Spleen (tissue), 11 donors: Measurements from ENCODE around the gene PAX6. TPM values are rescaled to one million over a fixed set of nuclear protein-coding genes. Genes with fewer than 3 reads are reported as not detected.

ENCODE experiments used
- DNase-seq: peaks from one replicate; pipeline ENCODE4 v3.0.0-alpha.2; 2020
- H3K27ac ChIP-seq, 8 donors: fragments of 200-600 bp; sonication (generic) in 7 of 8; 1 replicate in 4 of 8; 2 replicates in 4 of 8; pipeline versions ENCODE4 v1.5.0 to v1.8.0; 2016 to 2021; ENCODE audit warnings: inconsistent platforms in 4 of 8, mild to moderate bottlenecking in 4 of 8, moderate library complexity in 1 of 8
- H3K27me3 ChIP-seq, 7 donors: fragments of 200-600 bp; sonication (generic) in 6 of 7; replicated peaks in 1 of 7; 1 replicate in 4 of 7; 2 replicates in 3 of 7; pipeline versions ENCODE4 v1.5.0 to v1.8.0; 2016 to 2021; ENCODE audit warnings: inconsistent platforms in 3 of 7, mild to moderate bottlenecking in 1 of 7
- H3K36me3 ChIP-seq, 6 donors: fragments of 200-600 bp; sonication (generic) in 5 of 6; 1 replicate in 4 of 6; 2 replicates in 2 of 6; pipeline versions ENCODE4 v1.5.0 to v1.8.0; 2016 to 2021; ENCODE audit warnings: inconsistent platforms in 2 of 6
- H3K4me1 ChIP-seq, 6 donors: fragments of 200-600 bp; sonication (generic) in 5 of 6; 1 replicate in 3 of 6; 2 replicates in 3 of 6; pipeline versions ENCODE4 v1.5.0 to v1.8.0; 2016 to 2021; ENCODE audit warnings: inconsistent platforms in 3 of 6
- H3K4me3 ChIP-seq, 8 donors: fragments of 200-600 bp; sonication (generic) in 7 of 8; 1 replicate in 4 of 8; 2 replicates in 4 of 8; pipeline versions ENCODE4 v1.5.0 to v1.8.0; 2016 to 2021; ENCODE audit warnings: inconsistent platforms in 4 of 8, mild to moderate bottlenecking in 4 of 8, moderate library complexity in 2 of 8
- H3K9me3 ChIP-seq, 8 donors: fragments of 200-600 bp; sonication (generic) in 7 of 8; 1 replicate in 4 of 8; 2 replicates in 4 of 8; pipeline versions ENCODE4 v1.5.0 to v1.8.0; 2016 to 2021; ENCODE audit warnings: inconsistent platforms in 4 of 8
- POLR2A ChIP-seq, 3 donors: fragments of 450-650 bp; IDR thresholded peaks; one replicate each; pipeline ENCODE4 v1.5.1; 2017; ENCODE audit warnings: antibody characterized with exemption in 3 of 3, mild to moderate bottlenecking in 1 of 3
- POLR2AphosphoS5 ChIP-seq, 3 donors: sonication (generic); formaldehyde crosslinking; IDR thresholded peaks; one replicate each; pipeline ENCODE4 v1.5.1; 2017; ENCODE audit warnings: antibody characterized with exemption in 3 of 3
- WGBS, 5 donors: extraction: QIAGEN DNeasy Blood & Tissue Kit in 3 of 5; methylation state at CpG; one replicate each; pipeline versions ENCODE4 v1.1.5 to v1.1.7; 2013 to 2018; 5-methylcytosine and 5-hydroxymethylcytosine counted together
- intact Hi-C: fragments of 100-400 bp; cut with DNase I; formaldehyde crosslinking; loops from one replicate; pipeline ENCODE4 v1.15.0; 2023; ENCODE audit warnings: low total_unique reads
- polyA plus RNA-seq, 3 donors: library from polyadenylated mRNA; stranded (reverse); fragments of 200-250 nt; gene quantifications; one replicate each; pipeline ENCODE4 v1.2.1, GENCODE V29; 2013
- total RNA-seq, 7 donors: library from RNA; depleted of rRNA in 3 of 7; stranded (reverse); fragments of >200 nt in 3 of 7; fragmentation: NEBNext Ultra II Directional in 4 of 7; extraction: Animal tissue kit (Norgen Biotek cat#: 25700) in 4 of 7; gene quantifications; one replicate each; pipeline versions ENCODE4 v1.1.0 to v1.2.1, GENCODE V29; 2016 to 2021
- TF ChIP-seq, protein P1 (sequence below), 11 experiments: fragments of 200-600 bp in 7 of 11; fragments of 450-650 bp in 4 of 11; sonication (generic) in 4 of 11; IDR thresholded peaks in 8 of 11; conservative IDR thresholded peaks in 3 of 11; 1 replicate in 7 of 11; 2 replicates in 4 of 11; pipeline versions ENCODE4 v1.4.0 to v1.8.0; 2016 to 2021; ENCODE audit warnings: antibody characterized with exemption in 11 of 11, inconsistent platforms in 4 of 11, mild to moderate bottlenecking in 1 of 11
- donor health status: healthy with polysubstance abuse.
- donor health status: DM: no; HTN: no; CAD: no; lungs with moderate emphysema.
- donor health status: DM: no; HTN: no; CAD: no.
- donor health status: Bipolar disorder and iron deficiency.
- donor health status: healthy.
- donor health status: DM: no; HTN: no; CAD: no.
- donor health status: DM: yes; HTN: yes; CAD: no.

Gene PAX6
- total and polyA plus RNA-seq, 10 donors: 0.02 to 0.05 TPM; not detected in 8

DNA sequence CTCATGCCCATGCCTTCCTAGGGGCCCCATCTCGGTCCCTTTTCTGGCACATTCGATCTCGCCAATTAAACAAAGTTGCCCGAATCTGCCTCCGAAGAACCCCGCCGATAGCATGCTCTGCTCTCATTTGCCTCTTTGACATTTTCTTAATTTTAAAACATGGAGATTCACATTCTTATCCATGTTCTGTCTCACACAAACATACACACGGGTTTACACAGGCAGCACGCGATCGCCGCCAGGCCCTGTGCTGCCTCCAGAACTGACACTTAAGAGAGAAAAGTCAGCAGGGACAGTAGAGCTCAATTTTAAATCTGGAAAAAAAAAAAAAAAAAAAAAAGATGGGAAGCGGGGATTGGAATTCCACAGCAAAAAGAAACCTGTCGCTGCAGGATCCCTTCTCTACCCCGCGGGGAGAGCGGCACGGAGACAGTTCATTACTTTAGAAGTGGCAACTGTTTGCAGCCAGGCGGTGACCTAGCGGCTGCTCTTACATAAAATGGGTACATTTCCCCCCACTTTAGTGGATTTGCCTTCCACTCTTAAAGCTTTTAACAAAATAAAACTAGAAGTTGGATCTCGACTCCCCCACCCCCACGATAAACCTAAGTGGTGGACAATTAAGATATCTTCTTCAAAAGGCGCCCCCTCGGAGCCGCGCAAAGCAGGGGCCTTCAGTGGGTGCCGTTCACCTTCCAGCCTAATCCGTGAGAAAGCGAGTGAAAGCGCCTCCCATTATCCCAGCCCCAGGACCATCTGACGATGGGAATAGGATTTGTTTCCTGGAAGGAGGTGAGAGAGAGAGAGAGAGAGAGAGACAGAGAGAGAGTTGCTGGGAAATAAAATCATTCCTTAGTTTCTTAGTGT lies 13.7 kb downstream of the PAX6 start:
- intact Hi-C loops: no loop called here
- Histone ChIP-seq H3K4me1 (peaks cover 5 to 34% (median 20%) of the 10 kb centered on the region in 6 donors), H3K27me3 (peaks cover 13 to 90% (median 73%) of the 10 kb centered on the region in 7 donors)

GRCh38 chr11:31796499-31797189 lies 14.5 kb downstream of the PAX6 start:
- no peaks in the 10 kb centered on the region for H3K36me3 ChIP-seq
- H3K9me3 ChIP-seq: peaks cover 0 to 3% (median 0%) of the 10 kb centered on the region in 8 donors
- no peak for DNase-seq
- peaks cover 5 to 34% (median 20%) of the 10 kb centered on the region in 6 donors for H3K4me1 ChIP-seq
- peaks cover 13 to 83% (median 65%) of the 10 kb centered on the region in 7 donors for H3K27me3 ChIP-seq
- no peak overlapping the region for H3K4me3 ChIP-seq
- intact Hi-C loops: no loop called here
- 12 to 19% (median 14%) methylated on average over 19 of the region's 19 CpGs for WGBS, 5 donors
- TF ChIP-seq POLR2A (IDR thresholded peaks at IDR 0.05) (no peak), POLR2AphosphoS5 (IDR thresholded peaks at IDR 0.05) (no peak)
- TF ChIP-seq, protein P1, sequence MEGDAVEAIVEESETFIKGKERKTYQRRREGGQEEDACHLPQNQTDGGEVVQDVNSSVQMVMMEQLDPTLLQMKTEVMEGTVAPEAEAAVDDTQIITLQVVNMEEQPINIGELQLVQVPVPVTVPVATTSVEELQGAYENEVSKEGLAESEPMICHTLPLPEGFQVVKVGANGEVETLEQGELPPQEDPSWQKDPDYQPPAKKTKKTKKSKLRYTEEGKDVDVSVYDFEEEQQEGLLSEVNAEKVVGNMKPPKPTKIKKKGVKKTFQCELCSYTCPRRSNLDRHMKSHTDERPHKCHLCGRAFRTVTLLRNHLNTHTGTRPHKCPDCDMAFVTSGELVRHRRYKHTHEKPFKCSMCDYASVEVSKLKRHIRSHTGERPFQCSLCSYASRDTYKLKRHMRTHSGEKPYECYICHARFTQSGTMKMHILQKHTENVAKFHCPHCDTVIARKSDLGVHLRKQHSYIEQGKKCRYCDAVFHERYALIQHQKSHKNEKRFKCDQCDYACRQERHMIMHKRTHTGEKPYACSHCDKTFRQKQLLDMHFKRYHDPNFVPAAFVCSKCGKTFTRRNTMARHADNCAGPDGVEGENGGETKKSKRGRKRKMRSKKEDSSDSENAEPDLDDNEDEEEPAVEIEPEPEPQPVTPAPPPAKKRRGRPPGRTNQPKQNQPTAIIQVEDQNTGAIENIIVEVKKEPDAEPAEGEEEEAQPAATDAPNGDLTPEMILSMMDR (IDR thresholded peaks at IDR 0.05 in 8 of 11, conservative IDR thresholded peaks at IDR 0.05 in 3 of 11): no peak
- H3K27ac ChIP-seq: no peak overlapping the region

More for the DNA sequence above, 13.7 kb downstream of the PAX6 start:
- TF ChIP-seq, protein P1 (IDR thresholded peaks at IDR 0.05 in 8 of 11, conservative IDR thresholded peaks at IDR 0.05 in 3 of 11): no peak
- no peak for TF ChIP-seq POLR2A (IDR thresholded peaks at IDR 0.05)
- TF ChIP-seq POLR2AphosphoS5 (IDR thresholded peaks at IDR 0.05): no peak
- no peak overlapping the region for H3K4me3 ChIP-seq
- H3K27ac ChIP-seq: no peak overlapping the region
- 12 to 15% (median 13%) methylated on average over 31 of the region's 31 CpGs for WGBS, 5 donors
- H3K36me3 ChIP-seq: no peaks in the 10 kb centered on the region
- H3K9me3 ChIP-seq: peaks cover 0 to 3% (median 0%) of the 10 kb centered on the region in 8 donors
- no peak for DNase-seq

GRCh38 chr11:31795706-31796498 lies 15.2 kb downstream of the PAX6 start:
- intact Hi-C loops: no loop called here
- DNase-seq: no peak
- TF ChIP-seq, protein P1 (IDR thresholded peaks at IDR 0.05 in 8 of 11, conservative IDR thresholded peaks at IDR 0.05 in 3 of 11): no peak
- TF ChIP-seq POLR2A (IDR thresholded peaks at IDR 0.05) (no peak), POLR2AphosphoS5 (IDR thresholded peaks at IDR 0.05) (no peak)
- H3K36me3 ChIP-seq: no peaks in the 10 kb centered on the region
- 43 to 52% (median 50%) methylated on average over 22 of the region's 22 CpGs for WGBS, 5 donors
- no peak overlapping the region for H3K4me3 ChIP-seq
- H3K27me3 ChIP-seq: peaks cover 9 to 77% (median 58%) of the 10 kb centered on the region in 7 donors
- H3K9me3 ChIP-seq: peaks cover 0 to 3% (median 0%) of the 10 kb centered on the region in 8 donors
- H3K27ac ChIP-seq: no peak overlapping the region
- peaks cover 5 to 34% (median 20%) of the 10 kb centered on the region in 6 donors for H3K4me1 ChIP-seq
